A673 (cell line): Measurements from ENCODE around the gene ATG9A. TPM values are rescaled to one million over a fixed set of nuclear protein-coding genes. Genes with fewer than 3 reads are reported as not detected.

ENCODE experiments used
- BruUV-seq: library from RNA; stranded (reverse); fragments of 400-500 nt; replicated peaks from 2 replicates; lab custom pipeline; 2021; lab: Mats Ljungman, UMichigan
- CTCF ChIA-PET: fragments of 300-600 bp; sonication (Branson Sonifier 250); formaldehyde crosslinking; loops from one replicate; lab custom pipeline; 2022; ENCODE audit warnings: antibody characterized with exemption; lab: Charles Lee
- POLR2A ChIA-PET: fragments of 300-600 bp; sonication (Branson Sonifier 250); formaldehyde crosslinking; loops from one replicate; lab custom pipeline; 2022; ENCODE audit warnings: antibody characterized with exemption; ENCODE audit not compliant: low non-redundant PET; lab: Charles Lee
- DNase-seq: peaks from one replicate; pipeline ENCODE4 v3.0.0-alpha.2; 2015; ENCODE audit warnings: low spot score
- H3K27ac ChIP-seq: fragments of 200-600 bp; sonication (generic); 2 replicates; pipeline ENCODE4 v1.5.1; 2016; ENCODE audit warnings: mixed run types, low read depth, mild to moderate bottlenecking, mixed read lengths, antibody characterized with exemption, low read length; ENCODE audit not compliant: poor library complexity, severe bottlenecking
- H3K27me3 ChIP-seq: fragments of 200-600 bp; sonication (generic); replicated peaks from 2 replicates; pipeline ENCODE4 v1.6.1; 2017; ENCODE audit warnings: mixed run types, low read depth, mild to moderate bottlenecking, mixed read lengths, antibody characterized with exemption, low read length; ENCODE audit not compliant: insufficient read depth, poor library complexity
- H3K36me3 ChIP-seq: fragments of 200-600 bp; sonication (generic); 2 replicates; pipeline ENCODE4 v1.6.1; 2016; ENCODE audit warnings: mixed run types, mild to moderate bottlenecking, mixed read lengths, antibody characterized with exemption, low read length; ENCODE audit not compliant: insufficient read depth, poor library complexity, severe bottlenecking
- H3K4me1 ChIP-seq: fragments of 200-600 bp; sonication (generic); 2 replicates; pipeline ENCODE4 v1.6.1; 2017; ENCODE audit warnings: mixed run types, mild to moderate bottlenecking, mixed read lengths, antibody characterized with exemption, low read length; ENCODE audit not compliant: insufficient read depth, poor library complexity, severe bottlenecking
- H3K4me3 ChIP-seq: fragments of 200-600 bp; sonication (generic); 2 replicates; pipeline ENCODE4 v1.5.1; 2016; ENCODE audit warnings: low read depth, mixed run types, mild to moderate bottlenecking, mixed read lengths, low read length; ENCODE audit not compliant: poor library complexity, severe bottlenecking
- H3K9me3 ChIP-seq: fragments of 200-600 bp; sonication (generic); 2 replicates; pipeline ENCODE4 v1.6.1; 2016; ENCODE audit warnings: mixed run types, low read depth, mild to moderate bottlenecking, mixed read lengths, antibody characterized with exemption, low read length; ENCODE audit not compliant: poor library complexity, severe bottlenecking
- CTCF ChIP-seq: fragments of 300-800, 200-600 bp; sonication (generic); conservative IDR thresholded peaks from 2 replicates; pipeline ENCODE4 v1.5.1; 2017; ENCODE audit warnings: low read depth, mild to moderate bottlenecking, antibody characterized with exemption, low read length, moderate library complexity, mixed read lengths
- EZH2 ChIP-seq: fragments of 200-600 bp; sonication (generic); IDR thresholded peaks from 2 replicates; pipeline ENCODE4 v1.6.1; 2017; ENCODE audit warnings: borderline replicate concordance, low read depth, mild to moderate bottlenecking, mixed read lengths, antibody characterized with exemption, low read length; ENCODE audit not compliant: poor library complexity, severe bottlenecking
- intact Hi-C: fragments of 100-400 bp; cut with micrococcal nuclease; formaldehyde crosslinking; loops from one replicate; pipeline ENCODE4 v1.10.0; 2022; ENCODE audit not compliant: unreplicated experiment
- total RNA-seq: library from RNA; stranded (reverse); gene quantifications from 2 replicates; pipeline ENCODE4 v1.2.3, GENCODE V29; 2021

ATG9A gene
- total RNA-seq, 1 experiment from 2014 or later = 50.0 TPM

GRCh38 chr2:219186754-219187456, 42.5 kb downstream of the ATG9A start:
- no peak for DNase-seq
- intact Hi-C loops = no loop called here
- H3K36me3 ChIP-seq = peaks cover 17% of the 10 kb centered on the region
- no peaks in the 10 kb centered on the region for H3K4me1 ChIP-seq
- BruUV-seq = no TSS peak
- H3K27me3 ChIP-seq = no peaks in the 10 kb centered on the region
- no peak overlapping the region for H3K4me3 ChIP-seq
- TF ChIP-seq CTCF (no peak), EZH2 (no peak)
- H3K27ac ChIP-seq = no peak overlapping the region
- POLR2A ChIA-PET = no interaction called here
- CTCF ChIA-PET = interaction anchor here (0.6 kb wide), 1 partner anchor 287 kb away, joined by 6 read pairs; no protein-coding TSS in a partner anchor
- H3K9me3 ChIP-seq = no peaks in the 10 kb centered on the region

- Histone ChIP-seq H3K4me3 (no peak overlapping the region), H3K27ac (no peak overlapping the region), H3K27me3 (no peaks in the 10 kb centered on the region), H3K9me3 (no peaks in the 10 kb centered on the region), H3K4me1 (peaks cover under 1% of the 10 kb centered on the region), H3K36me3 (peaks cover 40% of the 10 kb centered on the region)
- intact Hi-C loops = no loop called here
- DNase-seq = no peak
- POLR2A ChIA-PET = no interaction called here
- CTCF ChIA-PET = no interaction called here
- no TSS peak for BruUV-seq
- TF ChIP-seq CTCF (no peak), EZH2 (no peak)
Measured at GRCh38 chr2:219184121-219184520, 45.3 kb downstream of the ATG9A start.

- ChIA-PET CTCF (no interaction called here), POLR2A (no interaction called here)
- no peak overlapping the region for H3K27ac ChIP-seq
- H3K27me3 ChIP-seq = no peaks in the 10 kb centered on the region
- H3K36me3 ChIP-seq = peaks cover 40% of the 10 kb centered on the region
- H3K4me3 ChIP-seq = no peak overlapping the region
- intact Hi-C loops = no loop called here
- no peaks in the 10 kb centered on the region for H3K9me3 ChIP-seq
- DNase-seq = no peak
- BruUV-seq = no TSS peak
- peaks cover 5% of the 10 kb centered on the region for H3K4me1 ChIP-seq
- TF ChIP-seq CTCF (no peak), EZH2 (no peak)
Measured at GRCh38 chr2:219183151-219183772, 46.2 kb downstream of the ATG9A start.
